HEK293 (cell line): ENCODE measurements around the gene KRTAP10-11.
A peak's percentile ranks its signal among the peaks of the same experiment; 100 is the strongest.

Experiments
- CTCF ChIA-PET: fragments of 350-600 bp; formaldehyde crosslinking; extraction: SDS; loops from one replicate; lab custom pipeline; 2021; ENCODE audit warnings: antibody characterized with exemption; lab: Yijun Ruan, JAX
- POLR2A ChIA-PET: fragments of 300-600 bp; formaldehyde crosslinking; extraction: SDS; loops from one replicate; lab custom pipeline; 2020; ENCODE audit warnings: antibody characterized with exemption, inconsistent platforms; lab: Yijun Ruan, JAX
- H3K27ac ChIP-seq: fragments of 200-500 bp; sonication (Bioruptor generic); 2 replicates; pipeline ENCODE4 v1.5.1; 2014; ENCODE audit warnings: low read depth, low read length, control low read depth, inconsistent platforms; ENCODE audit errors: extremely low read depth
- H3K36me3 ChIP-seq, 2 experiments: fragments of 200-500 bp in 1 of 2; sonication (Bioruptor generic) in 1 of 2; 1 replicate in 1 of 2; 2 replicates in 1 of 2; pipeline ENCODE4 v1.5.1; 2014 to 2017; ENCODE audit warnings: inconsistent platforms in 2 of 2, low read length in 2 of 2; ENCODE audit not compliant: control insufficient read depth in 2 of 2, insufficient read depth in 1 of 2
- H3K4me1 ChIP-seq: fragments of 200-500 bp; sonication (Bioruptor generic); 2 replicates; pipeline ENCODE4 v1.5.1; 2014; ENCODE audit warnings: mild to moderate bottlenecking, low read length, inconsistent platforms; ENCODE audit not compliant: control insufficient read depth, insufficient read depth
- H3K4me3 ChIP-seq: 2 replicates; pipeline ENCODE4 v1.5.1; 2011; ENCODE audit warnings: low read depth, mild to moderate bottlenecking, control low read depth, low read length, moderate library complexity
- H3K9me3 ChIP-seq: fragments of 200-500 bp; sonication (Bioruptor generic); 2 replicates; pipeline ENCODE4 v1.5.1; 2014; ENCODE audit warnings: low read depth, low read length, inconsistent platforms; ENCODE audit not compliant: control insufficient read depth, insufficient read depth
- GFI1B ChIP-seq: fragments of 450-650 bp; formaldehyde crosslinking; IDR thresholded peaks from 2 replicates; pipeline ENCODE4 v1.5.1; 2016; ENCODE audit warnings: missing biosample characterization, missing genetic modification characterization
- GLI2 ChIP-seq: fragments of 450-650 bp; formaldehyde crosslinking; IDR thresholded peaks from 2 replicates; pipeline ENCODE4; 2017; ENCODE audit warnings: missing biosample characterization, missing genetic modification characterization, low read depth, borderline replicate concordance
- MYNN ChIP-seq: fragments of 450-650 bp; formaldehyde crosslinking; IDR thresholded peaks from 2 replicates; pipeline ENCODE4 v1.5.1; 2016; ENCODE audit warnings: missing biosample characterization, missing genetic modification characterization, borderline replicate concordance
- SCRT2 ChIP-seq: fragments of 450-650 bp; formaldehyde crosslinking; IDR thresholded peaks from 2 replicates; pipeline ENCODE4 v1.5.1; 2016; ENCODE audit warnings: missing biosample characterization, missing genetic modification characterization
- SETDB1 ChIP-seq: IDR thresholded peaks from one replicate; pipeline ENCODE4 v1.6.1; 2017; ENCODE audit warnings: mild to moderate bottlenecking, low read length, moderate library complexity, mixed read lengths; ENCODE audit not compliant: insufficient read length
- SP2 ChIP-seq: fragments of 450-650 bp; formaldehyde crosslinking; IDR thresholded peaks from 2 replicates; pipeline ENCODE4 v1.5.1; 2016; ENCODE audit warnings: missing biosample characterization, missing genetic modification characterization
- SP3 ChIP-seq: fragments of 450-650 bp; formaldehyde crosslinking; IDR thresholded peaks from 2 replicates; pipeline ENCODE4 v1.5.1; 2016; ENCODE audit warnings: missing biosample characterization, missing genetic modification characterization
- WT1 ChIP-seq: fragments of 450-650 bp; formaldehyde crosslinking; IDR thresholded peaks from 2 replicates; pipeline ENCODE4 v1.5.1; 2016; ENCODE audit warnings: missing biosample characterization, missing genetic modification characterization
- ZBTB8A ChIP-seq: fragments of 450-650 bp; formaldehyde crosslinking; IDR thresholded peaks from 2 replicates; pipeline ENCODE4 v1.5.1; 2016; ENCODE audit warnings: missing biosample characterization, missing genetic modification characterization
- ZFHX2 ChIP-seq: fragments of 450-650 bp; formaldehyde crosslinking; conservative IDR thresholded peaks from 2 replicates; pipeline ENCODE4 v1.5.1; 2016; ENCODE audit warnings: missing biosample characterization, missing genetic modification characterization
- ZFP41 ChIP-seq: fragments of 450-650 bp; formaldehyde crosslinking; IDR thresholded peaks from 2 replicates; pipeline ENCODE4 v1.5.1; 2016; ENCODE audit warnings: missing biosample characterization, missing genetic modification characterization, borderline replicate concordance
- ZIC2 ChIP-seq: fragments of 450-650 bp; formaldehyde crosslinking; IDR thresholded peaks from 2 replicates; pipeline ENCODE4 v1.5.1; 2016; ENCODE audit warnings: missing biosample characterization, missing genetic modification characterization
- ZNF23 ChIP-seq: fragments of 450-650 bp; formaldehyde crosslinking; IDR thresholded peaks from 2 replicates; pipeline ENCODE4 v1.5.1; 2016; ENCODE audit warnings: missing biosample characterization, missing genetic modification characterization, borderline replicate concordance
- ZNF292 ChIP-seq: fragments of 450-650 bp; formaldehyde crosslinking; IDR thresholded peaks from 2 replicates; pipeline ENCODE4 v1.5.1; 2016; ENCODE audit warnings: low read depth, missing biosample characterization, missing genetic modification characterization, borderline replicate concordance
- ZNF473 ChIP-seq: fragments of 450-650 bp; formaldehyde crosslinking; IDR thresholded peaks from 2 replicates; pipeline ENCODE4 v1.5.1; 2017; ENCODE audit warnings: missing biosample characterization, missing genetic modification characterization
- ZNF48 ChIP-seq: fragments of 450-650 bp; formaldehyde crosslinking; IDR thresholded peaks from 2 replicates; pipeline ENCODE4 v1.5.1; 2016; ENCODE audit warnings: missing biosample characterization, missing genetic modification characterization
- ZNF501 ChIP-seq: fragments of 450-650 bp; formaldehyde crosslinking; IDR thresholded peaks from 2 replicates; pipeline ENCODE4 v1.5.1; 2016; ENCODE audit warnings: missing biosample characterization, missing genetic modification characterization
- ZNF701 ChIP-seq: fragments of 450-650 bp; formaldehyde crosslinking; IDR thresholded peaks from 2 replicates; pipeline ENCODE4 v1.5.1; 2016; ENCODE audit warnings: missing biosample characterization, missing genetic modification characterization
- ZNF747 ChIP-seq: fragments of 450-650 bp; formaldehyde crosslinking; IDR thresholded peaks from 2 replicates; pipeline ENCODE4 v1.5.1; 2016; ENCODE audit warnings: missing biosample characterization, missing genetic modification characterization
- ZXDB ChIP-seq: fragments of 450-650 bp; formaldehyde crosslinking; IDR thresholded peaks from 2 replicates; pipeline ENCODE4 v1.5.1; 2016; ENCODE audit warnings: missing biosample characterization, missing genetic modification characterization
- TF ChIP-seq, protein P1 (sequence below): fragments of 450-650 bp; formaldehyde crosslinking; IDR thresholded peaks from 2 replicates; pipeline ENCODE4 v1.5.1; 2016; ENCODE audit warnings: missing biosample characterization, missing genetic modification characterization
- TF ChIP-seq, protein P2 (sequence below): fragments of 450-650 bp; formaldehyde crosslinking; IDR thresholded peaks from 2 replicates; pipeline ENCODE4 v1.5.1; 2016; ENCODE audit warnings: missing biosample characterization, missing genetic modification characterization
- TF ChIP-seq, protein P3 (sequence below): fragments of 450-650 bp; formaldehyde crosslinking; IDR thresholded peaks from 2 replicates; pipeline ENCODE4 v1.5.1; 2016; ENCODE audit warnings: missing biosample characterization, missing genetic modification characterization
- TF ChIP-seq, protein P4 (sequence below): fragments of 450-650 bp; formaldehyde crosslinking; IDR thresholded peaks from 2 replicates; pipeline ENCODE4 v1.5.1; 2016; ENCODE audit warnings: missing biosample characterization, missing genetic modification characterization, borderline replicate concordance
- TF ChIP-seq, protein P5 (sequence below): fragments of 450-650 bp; formaldehyde crosslinking; IDR thresholded peaks from 2 replicates; pipeline ENCODE4 v1.5.1; 2016; ENCODE audit warnings: missing biosample characterization, missing genetic modification characterization

KRTAP10-11 gene

DNA sequence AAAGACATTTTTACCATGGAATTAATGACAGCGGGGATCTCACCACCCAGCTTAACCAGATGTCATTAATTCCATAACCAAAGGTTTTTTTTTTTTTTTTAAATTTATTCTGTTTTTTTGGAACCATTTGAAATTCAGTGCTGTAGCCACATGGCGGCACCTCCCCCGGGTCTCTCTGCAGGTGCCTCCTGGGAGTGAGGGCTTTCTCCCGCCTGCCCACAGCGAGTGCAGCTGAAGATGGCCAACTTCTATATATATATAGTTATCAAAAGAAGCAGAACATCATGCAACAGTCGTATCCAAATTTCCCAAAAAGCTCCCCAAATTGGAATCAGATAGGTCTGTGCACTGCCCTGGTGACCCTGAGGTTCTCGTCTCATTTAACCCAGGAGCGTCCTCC, 30.7 kb upstream of the KRTAP10-11 start (continued):
- TF ChIP-seq ZFP41 = no peak
- no peak for TF ChIP-seq SCRT2 (tag by site-specific recombination)
- TF ChIP-seq GLI2 (tag by site-specific recombination) = no peak
- no peak for TF ChIP-seq GFI1B
- TF ChIP-seq, protein P1, sequence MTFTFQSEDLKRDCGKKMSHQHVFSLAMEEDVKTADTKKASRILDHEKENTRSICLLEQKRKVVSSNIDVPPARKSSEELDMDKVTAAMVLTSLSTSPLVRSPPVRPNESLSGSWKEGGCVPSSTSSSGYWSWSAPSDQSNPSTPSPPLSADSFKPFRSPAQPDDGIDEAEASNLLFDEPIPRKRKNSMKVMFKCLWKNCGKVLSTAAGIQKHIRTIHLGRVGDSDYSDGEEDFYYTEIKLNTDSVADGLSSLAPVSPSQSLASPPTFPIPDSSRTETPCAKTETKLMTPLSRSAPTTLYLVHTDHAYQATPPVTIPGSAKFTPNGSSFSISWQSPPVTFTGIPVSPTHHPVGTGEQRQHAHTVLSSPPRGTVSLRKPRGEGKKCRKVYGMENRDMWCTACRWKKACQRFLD (tag by site-specific recombination) = no peak
- TF ChIP-seq ZXDB (tag by site-specific recombination) = no peak
- no peak for TF ChIP-seq ZBTB8A
- no peak for TF ChIP-seq SP3 (tag by site-specific recombination)
- TF ChIP-seq ZNF48 = no peak
- no peak for TF ChIP-seq ZNF292 (tag by site-specific recombination)
- no peak for TF ChIP-seq ZNF701
- TF ChIP-seq ZNF473 (tag by site-specific recombination) = no peak

DNA sequence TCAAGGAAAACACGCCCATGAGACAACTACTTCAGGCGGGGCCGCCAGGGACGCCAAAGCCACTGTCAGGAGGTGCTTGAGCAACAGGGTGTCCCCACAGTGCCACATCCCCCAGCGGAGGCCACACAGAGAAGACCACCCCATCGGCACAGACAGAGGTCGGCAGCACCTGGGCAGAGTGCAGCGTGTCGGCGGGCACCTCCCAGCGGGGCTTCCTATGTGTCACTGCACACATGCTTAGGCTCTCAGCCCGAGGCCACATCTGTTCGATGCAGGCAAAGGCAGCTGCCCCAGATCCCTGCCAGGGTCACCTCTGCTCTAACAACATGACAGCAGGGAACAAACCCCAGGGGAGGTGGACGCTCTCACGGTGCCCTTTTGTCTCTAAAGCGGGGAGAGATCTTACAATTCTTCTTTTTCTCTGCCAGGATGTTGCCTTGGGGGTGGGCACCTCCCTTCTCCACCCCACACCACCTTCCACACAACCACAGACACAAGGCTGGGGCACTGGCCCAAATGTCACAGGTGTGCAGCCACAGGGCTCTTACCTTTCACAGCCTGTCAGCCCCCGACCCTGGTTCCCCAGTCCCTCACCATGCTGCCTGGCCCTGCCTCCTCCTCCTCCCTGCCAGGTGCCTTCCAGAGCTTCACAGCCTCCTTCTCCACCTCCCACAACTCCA, 30.2 kb upstream of the KRTAP10-11 start:
- ChIA-PET CTCF (interaction anchor here (1.1 kb wide), 1 partner anchor 105 kb away, joined by 6 read pairs; no protein-coding TSS in a partner anchor), POLR2A (no interaction called here)
- peak; percentile 88 for TF ChIP-seq ZIC2 (tag by site-specific recombination)
- TF ChIP-seq, protein P2, sequence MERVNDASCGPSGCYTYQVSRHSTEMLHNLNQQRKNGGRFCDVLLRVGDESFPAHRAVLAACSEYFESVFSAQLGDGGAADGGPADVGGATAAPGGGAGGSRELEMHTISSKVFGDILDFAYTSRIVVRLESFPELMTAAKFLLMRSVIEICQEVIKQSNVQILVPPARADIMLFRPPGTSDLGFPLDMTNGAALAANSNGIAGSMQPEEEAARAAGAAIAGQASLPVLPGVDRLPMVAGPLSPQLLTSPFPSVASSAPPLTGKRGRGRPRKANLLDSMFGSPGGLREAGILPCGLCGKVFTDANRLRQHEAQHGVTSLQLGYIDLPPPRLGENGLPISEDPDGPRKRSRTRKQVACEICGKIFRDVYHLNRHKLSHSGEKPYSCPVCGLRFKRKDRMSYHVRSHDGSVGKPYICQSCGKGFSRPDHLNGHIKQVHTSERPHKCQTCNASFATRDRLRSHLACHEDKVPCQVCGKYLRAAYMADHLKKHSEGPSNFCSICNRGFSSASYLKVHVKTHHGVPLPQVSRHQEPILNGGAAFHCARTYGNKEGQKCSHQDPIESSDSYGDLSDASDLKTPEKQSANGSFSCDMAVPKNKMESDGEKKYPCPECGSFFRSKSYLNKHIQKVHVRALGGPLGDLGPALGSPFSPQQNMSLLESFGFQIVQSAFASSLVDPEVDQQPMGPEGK (tag by site-specific recombination) = no peak
- TF ChIP-seq, all 188 proteins: peak for 1

DNA sequence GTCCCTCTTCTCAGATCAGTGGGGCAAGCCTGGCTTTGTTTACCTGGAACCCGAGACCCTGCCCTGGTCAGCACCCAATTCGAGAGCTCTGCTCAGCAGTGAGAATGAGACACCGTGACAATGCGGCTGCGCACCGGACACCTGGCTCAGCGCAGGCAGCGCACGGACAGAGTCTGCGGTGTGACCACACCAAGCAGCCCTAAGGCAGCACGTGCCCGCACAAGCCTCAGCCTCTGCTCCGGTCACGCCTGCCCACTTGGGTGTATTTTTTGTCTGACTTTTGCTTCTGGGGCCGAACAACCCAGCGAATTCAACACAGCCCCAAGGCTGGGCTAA, 29.7 kb upstream of the KRTAP10-11 start:
- no peaks in the 10 kb centered on the region for H3K9me3 ChIP-seq
- ChIA-PET POLR2A (no interaction called here), CTCF (interaction anchor here (0.6 kb wide), 1 partner anchor 315 kb away, joined by 5 read pairs; no protein-coding TSS in a partner anchor)
- no peak overlapping the region for H3K27ac ChIP-seq
- no peaks in the 10 kb centered on the region for H3K4me1 ChIP-seq
- H3K36me3 ChIP-seq = no peaks in the 10 kb centered on the region
- H3K4me3 ChIP-seq = no peak overlapping the region
- TF ChIP-seq SP2 (tag by site-specific recombination) = no peak
- TF ChIP-seq ZFHX2 (tag by site-specific recombination) = no peak
- TF ChIP-seq ZNF501 (tag by site-specific recombination) = no peak
- TF ChIP-seq SETDB1 = no peak
- TF ChIP-seq MYNN (tag by site-specific recombination) = no peak
- TF ChIP-seq, protein P3, sequence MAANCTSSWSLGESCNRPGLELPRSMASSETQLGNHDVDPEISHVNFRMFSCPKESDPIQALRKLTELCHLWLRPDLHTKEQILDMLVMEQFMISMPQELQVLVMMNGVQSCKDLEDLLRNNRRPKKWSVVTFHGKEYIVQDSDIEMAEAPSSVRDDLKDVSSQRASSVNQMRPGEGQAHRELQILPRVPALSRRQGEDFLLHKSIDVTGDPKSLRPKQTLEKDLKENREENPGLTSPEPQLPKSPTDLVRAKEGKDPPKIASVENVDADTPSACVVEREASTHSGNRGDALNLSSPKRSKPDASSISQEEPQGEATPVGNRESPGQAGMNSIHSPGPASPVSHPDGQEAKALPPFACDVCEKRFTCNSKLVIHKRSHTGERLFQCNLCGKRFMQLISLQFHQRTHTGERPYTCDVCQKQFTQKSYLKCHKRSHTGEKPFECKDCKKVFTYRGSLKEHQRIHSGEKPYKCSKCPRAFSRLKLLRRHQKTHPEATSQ (tag by site-specific recombination) = no peak
- TF ChIP-seq, protein P4, sequence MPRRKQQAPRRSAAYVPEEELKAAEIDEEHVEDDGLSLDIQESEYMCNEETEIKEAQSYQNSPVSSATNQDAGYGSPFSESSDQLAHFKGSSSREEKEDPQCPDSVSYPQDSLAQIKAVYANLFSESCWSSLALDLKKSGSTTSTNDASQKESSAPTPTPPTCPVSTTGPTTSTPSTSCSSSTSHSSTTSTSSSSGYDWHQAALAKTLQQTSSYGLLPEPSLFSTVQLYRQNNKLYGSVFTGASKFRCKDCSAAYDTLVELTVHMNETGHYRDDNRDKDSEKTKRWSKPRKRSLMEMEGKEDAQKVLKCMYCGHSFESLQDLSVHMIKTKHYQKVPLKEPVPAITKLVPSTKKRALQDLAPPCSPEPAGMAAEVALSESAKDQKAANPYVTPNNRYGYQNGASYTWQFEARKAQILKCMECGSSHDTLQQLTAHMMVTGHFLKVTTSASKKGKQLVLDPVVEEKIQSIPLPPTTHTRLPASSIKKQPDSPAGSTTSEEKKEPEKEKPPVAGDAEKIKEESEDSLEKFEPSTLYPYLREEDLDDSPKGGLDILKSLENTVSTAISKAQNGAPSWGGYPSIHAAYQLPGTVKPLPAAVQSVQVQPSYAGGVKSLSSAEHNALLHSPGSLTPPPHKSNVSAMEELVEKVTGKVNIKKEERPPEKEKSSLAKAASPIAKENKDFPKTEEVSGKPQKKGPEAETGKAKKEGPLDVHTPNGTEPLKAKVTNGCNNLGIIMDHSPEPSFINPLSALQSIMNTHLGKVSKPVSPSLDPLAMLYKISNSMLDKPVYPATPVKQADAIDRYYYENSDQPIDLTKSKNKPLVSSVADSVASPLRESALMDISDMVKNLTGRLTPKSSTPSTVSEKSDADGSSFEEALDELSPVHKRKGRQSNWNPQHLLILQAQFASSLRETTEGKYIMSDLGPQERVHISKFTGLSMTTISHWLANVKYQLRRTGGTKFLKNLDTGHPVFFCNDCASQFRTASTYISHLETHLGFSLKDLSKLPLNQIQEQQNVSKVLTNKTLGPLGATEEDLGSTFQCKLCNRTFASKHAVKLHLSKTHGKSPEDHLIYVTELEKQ (tag by site-specific recombination) = no peak
- no peak for TF ChIP-seq ZNF23 (tag by site-specific recombination)
- no peak for TF ChIP-seq WT1 (tag by site-specific recombination)
- TF ChIP-seq ZNF747 (tag by site-specific recombination) = no peak
- TF ChIP-seq, protein P5, sequence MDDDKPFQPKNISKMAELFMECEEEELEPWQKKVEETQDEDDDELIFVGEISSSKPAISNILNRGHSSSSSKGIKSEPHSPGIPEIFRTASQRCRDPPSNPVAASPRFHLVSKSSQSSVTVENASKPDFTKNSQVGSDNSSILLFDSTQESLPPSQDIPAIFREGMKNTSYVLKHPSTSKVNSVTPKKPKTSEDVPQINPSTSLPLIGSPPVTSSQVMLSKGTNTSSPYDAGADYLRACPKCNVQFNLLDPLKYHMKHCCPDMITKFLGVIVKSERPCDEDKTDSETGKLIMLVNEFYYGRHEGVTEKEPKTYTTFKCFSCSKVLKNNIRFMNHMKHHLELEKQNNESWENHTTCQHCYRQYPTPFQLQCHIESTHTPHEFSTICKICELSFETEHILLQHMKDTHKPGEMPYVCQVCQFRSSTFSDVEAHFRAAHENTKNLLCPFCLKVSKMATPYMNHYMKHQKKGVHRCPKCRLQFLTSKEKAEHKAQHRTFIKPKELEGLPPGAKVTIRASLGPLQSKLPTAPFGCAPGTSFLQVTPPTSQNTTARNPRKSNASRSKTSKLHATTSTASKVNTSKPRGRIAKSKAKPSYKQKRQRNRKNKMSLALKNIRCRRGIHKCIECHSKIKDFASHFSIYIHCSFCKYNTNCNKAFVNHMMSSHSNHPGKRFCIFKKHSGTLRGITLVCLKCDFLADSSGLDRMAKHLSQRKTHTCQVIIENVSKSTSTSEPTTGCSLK = no peak

More for the DNA sequence above, 30.2 kb upstream of the KRTAP10-11 start:
- Histone ChIP-seq H3K4me1 (no peaks in the 10 kb centered on the region), H3K36me3 (no peaks in the 10 kb centered on the region), H3K27ac (no peak overlapping the region), H3K9me3 (no peaks in the 10 kb centered on the region), H3K4me3 (no peak overlapping the region)
